CD4-positive, alpha-beta T cell treated with Interferon gamma for 1 hour (primary cell): ENCODE results near the gene POLE.
"Not testable (repeated sequence)": the region's sequence is repeated elsewhere in the genome, so short reads cannot be mapped to it uniquely, and the experiment has no call there.

Experiments
- DNase-seq: peaks from one replicate; pipeline ENCODE4 v3.0.0-alpha.2; 2020

The POLE gene

GRCh38 chr12:132610866-132611602 lies 76.1 kb downstream of the POLE start:
- DNase-seq, result no peak

- no peak for DNase-seq
Observed at GRCh38 chr12:132610051-132610759, 76.9 kb downstream of the POLE start, which contains the start of gene LRCOL1. LRCOL1 (minus strand) TSS chr12:132610582; CDS start chr12:132606251, 4,331 bp downstream.

GRCh38 chr12:132608231-132609171 lies 78.6 kb downstream of the POLE start:
- DNase-seq, result no peak

- DNase-seq, result no peak
Observed at GRCh38 chr12:132606927-132607326, 80.2 kb downstream of the POLE start.

GRCh38 chr12:132606466-132606865 lies 80.7 kb downstream of the POLE start:
- no peak for DNase-seq

GRCh38 chr12:132605892-132606291 lies 81.2 kb downstream of the POLE start:
- DNase-seq, result no peak

- DNase-seq, result no peak
Observed at GRCh38 chr12:132604668-132605441, 82.3 kb downstream of the POLE start.

- DNase-seq, result no peak
Observed at GRCh38 chr12:132604151-132604618, 83.0 kb downstream of the POLE start.

- DNase-seq, result no peak
Observed at GRCh38 chr12:132603240-132604150, 83.6 kb downstream of the POLE start.

- DNase-seq, result no peak
Observed at GRCh38 chr12:132602572-132603239, 84.4 kb downstream of the POLE start.

- no peak for DNase-seq
Observed at GRCh38 chr12:132601171-132601883, 85.8 kb downstream of the POLE start.

GRCh38 chr12:132600048-132601032 lies 86.8 kb downstream of the POLE start:
- peak; percentile 26 for DNase-seq

- DNase-seq, result not testable (repeated sequence)
Observed at GRCh38 chr12:132599502-132599901, 87.6 kb downstream of the POLE start.

- peak; percentile 25 for DNase-seq
Observed at GRCh38 chr12:132597333-132598316, 89.5 kb downstream of the POLE start.

- DNase-seq, result no peak
Observed at GRCh38 chr12:132596016-132596415, 91.1 kb downstream of the POLE start.

GRCh38 chr12:132595183-132595582 lies 92.0 kb downstream of the POLE start:
- no peak for DNase-seq

- peak; percentile 34 for DNase-seq
Observed at GRCh38 chr12:132593938-132594358, 93.2 kb downstream of the POLE start.
